Stimulated activated CD8-positive, alpha-beta memory T cell treated with anti-CD3 and anti-CD28 coated beads, Interleukin-4, amount 100 ng/mL, for 4 hours (primary cell): ENCODE results near the gene MYO1F.
"Not testable (repeated sequence)": the region's sequence is repeated elsewhere in the genome, so short reads cannot be mapped to it uniquely, and the experiment has no call there.

Experiments
- DNase-seq, 2 donors: peaks; one replicate each; pipeline ENCODE4 v3.0.0-alpha.2; 2020; ENCODE audit warnings: low read depth in 2 of 2, low spot score in 1 of 2

The MYO1F gene

GRCh38 chr19:8577247-8577646 is at the start of gene MYO1F:
MYO1F (minus strand) TSS chr19:8577442; CDS start chr19:8577309, 133 bp downstream.
- no peak for DNase-seq

DNA sequence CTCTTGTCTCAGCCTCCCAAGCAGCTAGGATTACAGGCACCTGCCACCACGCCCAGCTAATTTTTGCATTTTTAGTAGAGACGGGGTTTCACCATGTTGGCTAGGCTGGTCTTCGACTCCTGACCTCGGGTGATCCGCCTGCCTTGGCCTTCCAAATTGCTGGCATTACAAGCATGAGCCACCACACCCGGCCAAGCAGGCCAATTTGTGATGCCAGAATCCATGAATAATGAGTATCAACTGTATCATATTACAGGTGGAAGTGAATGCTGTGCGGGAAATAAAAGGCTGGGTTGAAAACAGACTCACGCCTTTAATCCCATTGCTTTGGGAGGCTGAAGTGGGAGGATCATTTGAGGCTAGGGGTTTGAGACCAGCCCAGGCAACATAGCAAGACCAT is 49.6 kb upstream of the MYO1F start:
- no peak for DNase-seq

DNA sequence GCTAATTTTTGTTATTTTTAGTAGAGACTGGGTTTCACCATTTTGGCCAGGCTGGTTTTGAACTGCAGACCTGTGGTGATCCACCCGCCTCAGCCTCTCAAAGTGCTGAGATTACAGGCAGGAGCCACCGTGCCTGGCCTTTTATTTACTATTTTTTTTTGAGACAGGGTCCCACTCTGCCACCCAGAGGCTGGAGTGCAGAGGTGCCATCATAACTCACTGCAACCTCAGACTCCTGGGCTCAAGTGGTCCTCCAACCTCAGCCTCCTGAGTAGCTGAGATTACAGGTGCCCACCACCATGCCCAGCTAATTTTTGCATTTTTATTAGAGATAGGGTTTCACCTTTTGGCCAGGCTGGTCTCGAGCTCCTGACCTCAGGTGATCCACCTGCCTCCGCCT is 45.6 kb upstream of the MYO1F start:
- not testable (repeated sequence) for DNase-seq

DNA sequence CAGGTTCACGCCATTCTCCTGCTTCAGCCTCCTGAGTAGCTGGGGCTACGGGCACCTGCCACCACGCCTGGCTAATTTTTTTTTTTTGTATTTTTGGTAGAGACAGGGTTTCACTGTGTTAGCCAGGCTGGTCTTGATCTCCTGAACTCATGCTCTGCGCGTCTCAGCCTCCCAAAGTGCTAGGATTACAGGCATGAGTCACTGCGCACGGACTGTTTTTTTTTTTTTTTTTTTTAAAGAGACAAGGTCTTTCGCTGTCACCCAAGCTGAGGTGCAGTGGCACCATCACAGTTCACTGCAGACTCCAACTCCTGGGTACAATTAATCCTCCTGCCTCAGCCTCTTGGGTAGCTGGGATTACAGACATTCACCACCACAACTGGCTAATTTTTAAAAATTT is 41.5 kb upstream of the MYO1F start:
- DNase-seq, result no peak

DNA sequence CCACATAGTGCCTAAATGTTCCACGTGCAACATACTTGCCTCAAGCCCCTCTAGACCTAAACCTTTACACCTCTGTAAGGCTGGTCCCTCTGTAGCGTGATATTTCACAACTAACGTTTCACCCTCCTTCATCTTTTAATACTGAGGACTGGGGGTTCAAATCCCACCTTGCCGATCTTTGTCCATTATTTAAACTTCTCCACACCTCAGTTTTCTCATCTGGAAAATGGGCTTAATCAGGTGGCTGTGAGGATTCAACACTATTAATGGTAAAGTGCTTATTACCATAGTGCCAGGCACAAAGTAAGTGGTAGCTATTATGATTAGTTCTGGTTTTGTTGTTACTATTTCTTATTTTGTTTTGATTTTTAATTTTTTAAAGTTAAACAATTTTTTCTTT is 40.7 kb upstream of the MYO1F start:
- DNase-seq, result no peak

GRCh38 chr19:8617325-8617724 is 40.1 kb upstream of the MYO1F start:
- DNase-seq, result not testable (repeated sequence)

DNA sequence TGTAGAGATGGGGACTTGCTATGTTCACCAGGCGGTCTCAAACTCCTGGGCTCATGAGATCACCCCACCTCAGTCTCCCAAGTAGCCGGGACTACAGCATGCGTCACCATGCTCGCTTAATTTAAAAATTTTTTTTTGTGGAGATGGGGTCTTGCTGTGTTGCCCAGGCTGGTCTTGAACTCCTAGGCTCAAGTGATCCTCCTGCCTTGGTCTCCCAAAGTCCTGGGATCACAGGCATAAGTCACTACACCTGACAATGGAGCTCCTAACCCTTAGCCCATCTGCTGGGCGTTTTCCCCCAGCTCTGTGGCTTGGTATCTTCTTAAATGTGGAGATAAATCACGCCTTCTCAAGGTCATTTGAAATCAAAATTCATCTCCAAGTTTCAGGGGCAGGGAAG is 39.6 kb upstream of the MYO1F start:
- DNase-seq, result no peak

DNA sequence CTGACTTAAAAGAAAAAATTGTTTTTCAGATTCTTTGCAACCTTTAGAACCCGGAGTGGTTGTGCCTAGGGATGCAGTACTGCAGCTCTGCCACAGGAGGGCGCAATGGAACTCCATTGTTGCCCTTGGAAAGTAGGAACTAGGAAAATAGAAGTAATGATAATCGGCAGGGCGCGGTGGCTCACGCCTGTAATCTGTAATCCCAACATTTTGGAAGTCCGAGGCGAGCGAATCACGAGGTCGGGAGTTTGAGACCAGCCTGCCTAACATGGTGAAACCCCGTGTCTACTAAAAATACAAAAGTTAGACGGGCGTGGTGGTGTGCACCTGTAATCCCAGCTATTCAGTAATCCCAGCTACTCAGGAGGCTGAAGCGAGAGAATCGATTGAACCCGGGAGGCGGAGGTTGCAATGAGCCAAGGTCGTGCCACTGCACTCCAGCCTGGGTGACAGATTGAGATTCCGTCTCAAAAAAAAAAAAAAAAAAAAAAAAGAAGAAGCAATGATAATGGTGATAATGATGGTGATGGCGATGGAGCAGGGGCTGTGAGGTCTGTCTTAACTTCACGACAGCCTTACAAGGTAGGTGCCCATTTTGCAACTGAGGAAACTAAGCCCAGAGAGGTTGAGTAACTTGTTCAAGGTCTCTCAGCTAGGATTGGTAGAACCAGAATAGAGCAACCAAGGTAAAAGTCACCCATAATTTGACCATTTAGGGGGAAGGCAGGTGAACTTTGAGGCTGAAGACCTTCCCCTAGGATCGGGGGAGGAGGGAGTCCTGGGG is 38.8 kb upstream of the MYO1F start:
- peak in 1 of 2 donors; percentile 18 for DNase-seq

DNA sequence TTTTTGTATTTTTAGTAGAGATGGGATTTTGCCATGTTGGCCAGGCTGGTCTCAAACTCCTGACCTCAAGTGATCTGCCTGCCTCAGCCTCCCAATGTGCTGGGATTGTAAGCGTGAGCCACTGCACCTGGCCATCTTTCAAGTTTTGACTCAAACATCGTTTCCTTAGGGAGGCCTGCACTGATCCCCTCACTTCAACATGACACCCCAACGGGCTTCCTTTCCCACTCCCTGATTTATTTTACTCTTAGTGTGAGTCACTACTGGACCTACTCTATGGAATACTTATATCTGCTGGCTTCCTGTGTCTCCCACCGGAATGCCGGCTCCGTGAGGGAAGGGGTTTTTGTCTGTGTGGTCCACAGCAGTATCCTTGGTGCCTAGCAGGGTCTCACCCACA is 37.8 kb upstream of the MYO1F start:
- DNase-seq, result no peak

- DNase-seq, result no peak
Observed at GRCh38 chr19:8614455-8614854, 37.2 kb upstream of the MYO1F start.

DNA sequence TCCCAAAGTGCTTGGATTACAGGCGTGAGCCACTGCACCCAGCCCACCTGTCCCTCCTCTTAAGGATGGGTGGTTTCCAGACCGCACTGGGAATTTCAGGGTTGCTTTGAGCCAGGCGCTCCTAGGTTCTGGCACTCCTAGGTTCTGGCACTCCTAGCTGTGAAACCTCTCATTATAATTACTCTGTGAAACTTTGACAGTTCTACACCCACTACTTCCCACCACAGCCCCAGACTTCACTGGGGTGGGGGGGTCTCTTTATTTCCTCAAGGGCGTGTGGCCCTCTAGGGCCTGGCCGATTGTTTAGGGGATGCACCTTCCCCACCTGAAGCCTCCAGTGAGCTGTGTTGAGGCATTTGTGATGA is 35.5 kb upstream of the MYO1F start:
- DNase-seq, result no peak

- DNase-seq, result no peak
Observed at GRCh38 chr19:8611877-8612806, 34.9 kb upstream of the MYO1F start.

DNA sequence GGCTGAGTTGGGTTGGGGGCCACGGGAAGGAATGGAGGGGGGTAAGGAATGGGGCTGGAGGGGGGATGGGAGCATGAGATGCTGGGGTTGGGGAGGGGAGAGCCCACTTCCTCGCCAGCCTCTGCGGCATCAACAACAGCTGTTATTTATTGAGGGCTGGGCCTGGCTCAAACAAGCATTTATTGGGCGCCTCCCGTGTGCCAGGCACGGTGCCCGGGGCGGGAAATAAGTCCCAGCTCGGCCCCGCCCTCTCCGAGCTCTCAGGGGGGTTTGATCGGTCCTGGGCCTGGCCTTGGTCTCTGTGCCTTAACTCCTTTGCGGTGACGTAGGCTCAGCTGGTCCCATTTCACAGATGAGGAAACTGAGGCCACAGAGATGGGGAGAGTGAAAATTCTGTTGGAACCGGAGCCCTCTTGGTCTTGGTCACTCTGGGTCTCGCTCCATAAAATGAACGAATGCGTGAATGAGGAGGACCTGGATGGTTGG is 34.2 kb upstream of the MYO1F start:
- DNase-seq, result no peak

- DNase-seq, result no peak
Observed at GRCh38 chr19:8610936-8611300, 33.7 kb upstream of the MYO1F start.

DNA sequence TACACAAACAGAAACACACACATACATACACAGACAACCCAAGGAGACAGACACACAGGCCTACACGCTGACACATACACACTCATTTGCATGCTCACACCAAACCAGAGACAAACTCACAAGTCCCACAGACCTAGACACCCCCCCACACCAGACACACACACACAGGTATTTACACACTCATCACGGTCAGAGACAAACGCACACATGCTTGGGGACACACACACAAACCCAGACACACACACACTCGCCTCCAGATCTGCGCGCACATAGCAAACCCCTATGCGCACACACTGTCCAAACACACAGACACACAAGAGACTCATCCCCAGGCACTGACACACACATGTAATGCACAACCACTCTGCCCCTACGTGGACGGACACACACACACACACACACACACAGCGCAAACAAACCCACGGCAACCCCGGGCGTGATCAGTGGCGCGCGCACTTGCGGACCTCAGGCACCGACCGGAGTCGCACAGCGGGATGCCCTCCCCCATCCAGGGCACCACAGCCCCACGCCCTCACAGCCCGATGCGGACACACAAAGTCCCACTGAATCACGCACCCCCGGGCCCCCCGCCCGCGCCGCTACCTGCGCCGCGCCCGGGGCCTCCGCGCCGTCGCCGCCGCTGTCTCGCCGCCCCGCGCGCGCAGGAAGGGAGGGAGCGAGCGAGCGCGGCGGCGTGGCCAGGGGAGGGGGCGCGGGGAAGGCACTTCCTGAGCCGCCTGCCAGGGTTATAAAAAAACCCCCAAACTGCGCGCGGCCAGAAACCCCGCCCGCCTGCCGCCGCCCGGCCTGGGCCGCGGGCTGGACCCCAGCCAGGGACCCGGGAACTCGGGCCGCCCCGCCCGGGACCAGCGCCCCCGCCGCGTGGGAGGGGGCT is 33.0 kb upstream of the MYO1F start, which contains the start of gene ADAMTS10:
TSS of gene ADAMTS10 (minus strand) at position 675 of the 895 bp plus-strand sequence. CDS start 5,005 bp downstream, outside the sequence.
- peak in 1 of 2 donors; percentile 12 for DNase-seq

DNA sequence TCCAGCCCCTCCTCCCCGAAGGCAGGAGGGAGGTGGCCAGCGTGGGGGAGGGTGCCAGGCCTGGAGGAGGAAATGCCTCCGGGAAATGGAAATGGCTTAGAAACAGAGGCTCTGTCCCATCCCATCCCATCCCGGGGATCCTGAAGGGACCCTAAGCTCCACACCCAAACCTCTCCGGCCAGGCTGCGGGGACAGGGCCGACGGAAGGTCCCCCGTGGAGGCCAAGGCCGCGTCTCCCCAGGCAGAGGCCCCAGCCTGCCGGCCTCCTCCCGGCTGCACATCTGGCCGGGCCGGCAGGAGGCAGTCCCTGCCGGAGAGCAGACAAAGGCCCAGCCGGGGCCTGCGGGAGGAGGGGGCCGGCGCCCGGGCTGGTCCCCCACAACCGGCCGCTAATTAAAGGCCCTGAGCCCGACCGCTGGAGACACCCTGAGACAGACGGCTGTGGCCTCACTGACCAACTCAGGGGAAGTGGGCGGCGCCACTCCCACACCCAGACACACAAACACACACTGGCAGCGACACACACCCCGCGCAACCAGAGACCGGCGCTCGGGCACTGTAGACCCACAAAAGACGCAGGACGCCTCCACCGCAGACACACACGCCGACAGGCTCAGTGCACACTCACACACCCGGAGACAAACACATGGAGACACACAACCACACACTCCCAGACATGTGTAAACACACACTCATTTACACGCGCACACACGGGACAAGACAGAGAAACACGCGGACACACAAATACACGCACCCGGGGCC is 32.2 kb upstream of the MYO1F start:
- no peak for DNase-seq

- DNase-seq, result no peak
Observed at GRCh38 chr19:8608941-8609278, 31.7 kb upstream of the MYO1F start.

DNA sequence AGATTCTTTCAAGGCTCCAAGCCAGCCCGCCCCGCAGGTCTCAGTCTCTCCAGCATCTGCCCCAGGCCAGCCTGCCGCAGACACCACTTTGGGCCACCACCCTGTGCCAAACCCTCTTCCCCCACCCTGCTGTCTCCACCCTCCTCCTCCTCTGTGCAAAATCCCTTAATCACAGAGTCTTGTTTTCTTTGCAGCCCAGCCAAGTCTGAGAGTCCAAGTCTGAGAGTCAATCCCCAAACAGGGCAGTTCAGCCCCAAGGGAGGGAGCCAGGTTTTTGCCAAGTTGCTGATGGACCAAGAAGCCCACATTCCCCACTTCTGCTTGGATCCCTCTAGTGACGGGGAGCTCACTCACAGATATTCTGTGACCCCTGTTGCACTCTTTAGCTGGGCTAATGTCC is 30.1 kb upstream of the MYO1F start:
- no peak for DNase-seq

GRCh38 chr19:8605514-8605913 is 28.3 kb upstream of the MYO1F start:
- DNase-seq, result no peak

- DNase-seq, result no peak
Observed at GRCh38 chr19:8601796-8602195, 24.6 kb upstream of the MYO1F start.
